ENCODE results near the gene TPCN2. TPM values are rescaled to one million over a fixed set of nuclear protein-coding genes. Genes with fewer than 3 reads are reported as not detected.

TPCN2 gene
- total RNA-seq, 1 experiment from 2014 or later = 63.6 TPM

- Mint-ChIP-seq H3K27ac (ENCODE audit: unreplicated experiment) (peak overlapping the region; percentile 23), H3K4me1 (ENCODE audit: low read depth, unreplicated experiment) (peaks cover under 1% of the 10 kb centered on the region), H3K36me3 (ENCODE audit: insufficient read depth, unreplicated experiment) (no peaks in the 10 kb centered on the region), H3K9me3 (ENCODE audit: unreplicated experiment) (peaks cover 21% of the 10 kb centered on the region), H3K27me3 (ENCODE audit: insufficient read depth, unreplicated experiment) (no peaks in the 10 kb centered on the region), H3K4me3 (ENCODE audit: unreplicated experiment) (no peak overlapping the region)
- TF ChIP-seq, protein P1, sequence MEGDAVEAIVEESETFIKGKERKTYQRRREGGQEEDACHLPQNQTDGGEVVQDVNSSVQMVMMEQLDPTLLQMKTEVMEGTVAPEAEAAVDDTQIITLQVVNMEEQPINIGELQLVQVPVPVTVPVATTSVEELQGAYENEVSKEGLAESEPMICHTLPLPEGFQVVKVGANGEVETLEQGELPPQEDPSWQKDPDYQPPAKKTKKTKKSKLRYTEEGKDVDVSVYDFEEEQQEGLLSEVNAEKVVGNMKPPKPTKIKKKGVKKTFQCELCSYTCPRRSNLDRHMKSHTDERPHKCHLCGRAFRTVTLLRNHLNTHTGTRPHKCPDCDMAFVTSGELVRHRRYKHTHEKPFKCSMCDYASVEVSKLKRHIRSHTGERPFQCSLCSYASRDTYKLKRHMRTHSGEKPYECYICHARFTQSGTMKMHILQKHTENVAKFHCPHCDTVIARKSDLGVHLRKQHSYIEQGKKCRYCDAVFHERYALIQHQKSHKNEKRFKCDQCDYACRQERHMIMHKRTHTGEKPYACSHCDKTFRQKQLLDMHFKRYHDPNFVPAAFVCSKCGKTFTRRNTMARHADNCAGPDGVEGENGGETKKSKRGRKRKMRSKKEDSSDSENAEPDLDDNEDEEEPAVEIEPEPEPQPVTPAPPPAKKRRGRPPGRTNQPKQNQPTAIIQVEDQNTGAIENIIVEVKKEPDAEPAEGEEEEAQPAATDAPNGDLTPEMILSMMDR (IDR thresholded peaks at IDR 0.05; ENCODE audit: insufficient read depth in 1 of 2, low read depth in 1 of 2, low read length in 1 of 2, severe bottlenecking in 1 of 2, unreplicated experiment in 1 of 2) = no peak
- intact Hi-C loops (cut with micrococcal nuclease; ENCODE audit: unreplicated experiment) = loop anchor here (2.0 to 5.0 kb wide), 2 partner anchors 83 to 253 kb away; no protein-coding TSS in a partner anchor
- CTCF ChIA-PET = no interaction called here
- Histone ChIP-seq H3K36me3 (ENCODE audit: control insufficient read depth, insufficient read depth, low read length) (no peaks in the 10 kb centered on the region), H3K4me3 (ENCODE audit: low read depth, low read length) (no peak overlapping the region), H3K9me3 (peaks cover 20% of the 10 kb centered on the region), H3K27me3 (replicated peaks; ENCODE audit: control insufficient read depth, insufficient read depth, low read length) (no peaks in the 10 kb centered on the region), H3K4me1 (peaks cover 18% of the 10 kb centered on the region)
- POLR2A ChIA-PET = no interaction called here
- DNase-seq = peak in 1 of 2 experiments; percentile 25
- BruUV-seq (replicated peaks) = no TSS peak
Measured at GRCh38 chr11:69129647-69130046, 80.9 kb downstream of the TPCN2 start.

- H3K9me3 ChIP-seq = peaks cover 20% of the 10 kb centered on the region
- H3K4me3 ChIP-seq (ENCODE audit: low read depth, low read length) = no peak overlapping the region
- intact Hi-C loops (cut with micrococcal nuclease; ENCODE audit: unreplicated experiment) = loop anchor here (1.0 to 5.0 kb wide), 5 partner anchors 29 to 252 kb away; no protein-coding TSS in a partner anchor
- TF ChIP-seq, protein P1 (IDR thresholded peaks at IDR 0.05; ENCODE audit: insufficient read depth in 1 of 2, low read depth in 1 of 2, low read length in 1 of 2, severe bottlenecking in 1 of 2, unreplicated experiment in 1 of 2) = no peak
- no TSS peak for BruUV-seq (replicated peaks)
- Mint-ChIP-seq H3K4me1 (ENCODE audit: low read depth, unreplicated experiment) (peaks cover 8% of the 10 kb centered on the region), H3K27ac (ENCODE audit: unreplicated experiment) (peak overlapping the region; percentile 74), H3K4me3 (ENCODE audit: unreplicated experiment) (no peak overlapping the region), H3K9me3 (ENCODE audit: unreplicated experiment) (peaks cover 18% of the 10 kb centered on the region), H3K36me3 (ENCODE audit: insufficient read depth, unreplicated experiment) (no peaks in the 10 kb centered on the region), H3K27me3 (ENCODE audit: insufficient read depth, unreplicated experiment) (no peaks in the 10 kb centered on the region)
- H3K36me3 ChIP-seq (ENCODE audit: control insufficient read depth, insufficient read depth, low read length) = no peaks in the 10 kb centered on the region
- DNase-seq = no peak
- H3K27me3 ChIP-seq (replicated peaks; ENCODE audit: control insufficient read depth, insufficient read depth, low read length) = no peaks in the 10 kb centered on the region
- H3K4me1 ChIP-seq = peaks cover 22% of the 10 kb centered on the region
- ChIA-PET CTCF (interaction anchor here (0.7 to 2.1 kb wide), 11 partner anchors 8 to 553 kb away, joined by 3 to 71 read pairs (median 5); no protein-coding TSS in a partner anchor), POLR2A (interaction anchor here (1.5 kb wide), 1 partner anchor 8 kb away, joined by 10 read pairs; no protein-coding TSS in a partner anchor)
Measured at GRCh38 chr11:69130654-69131053, 81.9 kb downstream of the TPCN2 start.

GRCh38 chr11:69131121-69131566, 82.4 kb downstream of the TPCN2 start:
- intact Hi-C loops (cut with micrococcal nuclease; ENCODE audit: unreplicated experiment) = loop anchor here (1.0 to 5.0 kb wide), 5 partner anchors 30 to 251 kb away; no protein-coding TSS in a partner anchor
- Histone ChIP-seq H3K4me1 (peaks cover 22% of the 10 kb centered on the region), H3K4me3 (ENCODE audit: low read depth, low read length) (no peak overlapping the region), H3K9me3 (peaks cover 20% of the 10 kb centered on the region), H3K27me3 (replicated peaks; ENCODE audit: control insufficient read depth, insufficient read depth, low read length) (no peaks in the 10 kb centered on the region), H3K36me3 (ENCODE audit: control insufficient read depth, insufficient read depth, low read length) (no peaks in the 10 kb centered on the region)
- CTCF ChIA-PET = interaction anchor here (0.5 to 2.1 kb wide), 48 partner anchors 8 to 1100 kb away, joined by 3 to 71 read pairs (median 6); no protein-coding TSS in a partner anchor
- POLR2A ChIA-PET = interaction anchor here (0.5 to 1.5 kb wide), 4 partner anchors 8 to 544 kb away, joined by 3 to 10 read pairs (median 4); no protein-coding TSS in a partner anchor
- Mint-ChIP-seq H3K36me3 (ENCODE audit: insufficient read depth, unreplicated experiment) (no peaks in the 10 kb centered on the region), H3K27me3 (ENCODE audit: insufficient read depth, unreplicated experiment) (no peaks in the 10 kb centered on the region), H3K4me1 (ENCODE audit: low read depth, unreplicated experiment) (peaks cover 12% of the 10 kb centered on the region), H3K27ac (ENCODE audit: unreplicated experiment) (peak overlapping the region; percentile 74), H3K4me3 (ENCODE audit: unreplicated experiment) (no peak overlapping the region), H3K9me3 (ENCODE audit: unreplicated experiment) (peaks cover 18% of the 10 kb centered on the region)
- peak in 1 of 2 experiments; percentile 37 for DNase-seq
- TF ChIP-seq, protein P1 (IDR thresholded peaks at IDR 0.05; ENCODE audit: insufficient read depth in 1 of 2, low read depth in 1 of 2, low read length in 1 of 2, severe bottlenecking in 1 of 2, unreplicated experiment in 1 of 2) = no peak
- no TSS peak for BruUV-seq (replicated peaks)

All from Caco-2 (cell line).